HG03439 (cell line): ENCODE results near the gene VAT1L.

ENCODE experiments used
- ATAC-seq: cut with Tn5 transposase; IDR thresholded peaks from one replicate; pipeline ENCODE4 v1.9.1; 2021; ENCODE audit warnings: mild to moderate bottlenecking, moderate library complexity; ENCODE audit not compliant: unreplicated experiment

Gene VAT1L

GRCh38 chr16:77905374-77905920, 117.1 kb downstream of the VAT1L start:
- ATAC-seq: no peak

GRCh38 chr16:77910021-77910420, 121.7 kb downstream of the VAT1L start:
- no peak for ATAC-seq

DNA sequence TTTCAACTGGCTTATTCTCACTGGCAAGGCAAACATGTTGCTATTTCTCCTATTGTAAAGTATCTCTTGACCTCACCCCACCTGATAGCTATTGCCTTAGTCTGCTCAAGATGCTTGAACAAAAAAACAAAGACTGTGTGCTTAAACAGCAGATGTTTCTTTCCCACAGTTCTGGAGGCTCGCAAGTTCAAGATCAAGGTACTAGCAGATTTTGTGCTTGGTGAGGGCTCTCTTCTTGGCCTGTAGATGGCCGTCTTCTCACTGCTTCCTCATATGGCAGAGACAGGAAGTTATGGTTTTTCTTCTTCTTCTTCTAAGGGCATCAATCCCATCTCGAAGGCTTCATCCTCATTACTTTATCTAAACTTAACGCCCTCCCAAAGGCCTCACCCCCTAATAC, 124.3 kb downstream of the VAT1L start:
- no peak for ATAC-seq

DNA sequence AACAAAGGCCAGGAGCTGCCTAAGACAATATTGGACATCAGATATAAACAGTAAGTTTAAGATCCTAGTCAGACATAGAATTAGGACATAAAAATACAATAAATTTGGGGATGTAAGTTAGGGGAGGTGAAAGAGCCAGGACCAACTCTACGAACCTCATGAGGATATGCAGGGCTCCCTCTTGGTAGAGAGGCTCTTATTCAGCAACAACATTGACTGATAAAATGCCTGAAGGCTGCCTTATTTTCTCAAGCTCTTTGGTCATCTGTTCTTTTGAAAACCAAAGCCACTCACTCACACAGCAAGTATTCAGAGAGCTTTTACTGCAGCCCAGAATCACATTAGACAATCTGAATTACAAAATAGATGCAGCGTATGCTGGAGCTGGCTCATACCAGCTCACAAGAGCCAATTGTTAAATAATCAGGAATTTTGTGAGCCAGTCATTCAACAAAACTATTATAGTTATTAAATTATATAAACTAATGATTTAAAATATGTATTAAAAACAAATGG, 125.4 kb downstream of the VAT1L start:
- ATAC-seq: no peak

GRCh38 chr16:77916111-77916510, 127.7 kb downstream of the VAT1L start:
- no peak for ATAC-seq

DNA sequence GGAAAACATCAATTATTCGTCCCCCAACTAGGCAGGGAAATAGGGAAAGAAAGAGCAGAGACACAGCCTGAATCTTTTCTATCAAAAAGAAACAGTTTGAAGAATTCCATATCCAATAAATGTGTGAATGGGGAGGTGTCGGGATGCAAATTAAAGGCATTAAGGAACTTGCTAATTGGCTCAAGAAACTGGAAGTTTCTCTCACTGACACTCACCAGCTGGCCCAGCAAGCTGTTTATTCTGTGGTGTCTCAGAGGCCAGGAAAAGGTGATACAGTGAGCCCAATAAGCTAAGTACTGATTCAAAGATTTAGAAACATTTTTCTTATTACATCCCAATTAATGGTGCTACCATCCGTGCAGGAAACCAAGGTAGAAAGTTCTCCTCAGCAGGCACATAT, 129.6 kb downstream of the VAT1L start:
- no peak for ATAC-seq

GRCh38 chr16:77918809-77919707, 130.7 kb downstream of the VAT1L start:
- no peak for ATAC-seq

- ATAC-seq: no peak
Observed at GRCh38 chr16:77919761-77920415, 131.5 kb downstream of the VAT1L start.

- no peak for ATAC-seq
Observed at GRCh38 chr16:77920984-77921383, 132.6 kb downstream of the VAT1L start.

GRCh38 chr16:77922228-77922754, 133.9 kb downstream of the VAT1L start:
- ATAC-seq: no peak

GRCh38 chr16:77925531-77925930, 137.2 kb downstream of the VAT1L start:
- no peak for ATAC-seq

GRCh38 chr16:77928096-77928495, 139.7 kb downstream of the VAT1L start:
- ATAC-seq: no peak

GRCh38 chr16:77929004-77929403, 140.6 kb downstream of the VAT1L start:
- no peak for ATAC-seq

DNA sequence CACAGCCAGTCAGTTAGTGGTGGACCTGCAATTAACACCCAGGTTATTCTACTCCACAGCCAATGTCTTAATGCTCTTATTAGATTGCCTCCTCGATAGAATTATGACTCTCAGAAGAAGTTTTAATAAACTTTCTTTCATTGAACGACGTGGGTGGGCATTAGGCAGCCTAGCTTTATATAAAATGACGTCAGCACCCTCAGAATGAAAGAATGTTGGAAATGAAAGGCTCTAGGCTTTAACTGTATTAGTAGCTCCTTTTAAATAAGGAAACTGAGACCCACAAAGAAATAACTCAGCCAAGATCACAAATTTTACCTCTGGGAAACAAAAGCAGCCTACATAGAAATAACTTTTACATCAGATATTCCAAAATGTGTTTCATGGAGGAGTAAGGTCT, 142.7 kb downstream of the VAT1L start:
- no peak for ATAC-seq

DNA sequence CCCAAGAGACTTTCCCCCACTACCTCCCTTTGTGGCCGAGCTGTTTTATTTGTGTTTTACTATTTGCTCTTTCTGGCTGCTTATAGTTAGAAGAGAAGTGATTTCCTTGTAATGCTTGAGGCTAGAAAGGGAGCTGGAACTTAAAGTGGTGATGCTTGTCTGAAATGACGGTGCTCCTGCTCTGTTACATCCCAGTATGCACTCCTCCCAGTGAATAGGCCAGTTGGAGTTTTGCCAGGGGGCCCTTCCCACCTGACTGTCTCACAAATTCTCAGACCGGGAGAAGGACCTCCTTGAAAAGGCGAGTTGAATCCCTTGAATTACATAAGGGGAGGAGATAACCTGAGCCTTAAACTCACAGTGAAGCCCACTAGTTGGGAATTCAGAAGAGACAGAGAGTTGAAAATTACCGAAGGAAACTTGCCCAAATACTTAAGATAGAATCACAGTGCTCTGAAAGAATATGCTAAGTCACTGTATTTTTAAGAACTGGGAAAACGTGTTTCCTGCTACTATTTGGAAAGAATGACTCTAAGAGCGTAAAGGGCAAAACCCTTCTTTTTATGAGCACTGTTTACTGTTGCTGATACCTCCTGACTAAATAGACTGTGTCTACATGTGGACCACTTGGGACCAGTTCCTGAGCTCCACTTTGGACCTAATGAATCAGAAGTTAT, 149.2 kb downstream of the VAT1L start:
- no peak for ATAC-seq

GRCh38 chr16:77938913-77939312, 150.5 kb downstream of the VAT1L start:
- ATAC-seq: no peak

DNA sequence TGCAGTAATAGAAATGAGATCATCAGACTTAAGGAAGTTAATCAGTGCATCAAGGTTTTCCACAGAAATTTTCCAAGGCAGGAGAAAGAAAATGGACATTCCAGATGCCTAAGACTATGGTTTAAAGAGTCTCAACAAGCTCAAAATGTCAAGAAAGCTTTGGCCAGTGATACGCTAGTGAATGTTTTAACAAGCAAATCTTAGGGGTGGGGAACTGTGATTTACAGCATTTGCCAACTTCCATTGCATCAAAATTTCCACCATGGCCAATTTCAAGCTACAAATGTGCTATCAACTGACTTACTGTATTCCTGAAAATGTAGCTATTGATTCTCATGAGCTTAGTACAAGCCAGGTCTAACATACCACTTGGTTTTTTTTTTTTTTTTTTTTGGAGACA, 151.6 kb downstream of the VAT1L start:
- no peak for ATAC-seq

GRCh38 chr16:77943801-77944200, 155.4 kb downstream of the VAT1L start:
- no peak for ATAC-seq

DNA sequence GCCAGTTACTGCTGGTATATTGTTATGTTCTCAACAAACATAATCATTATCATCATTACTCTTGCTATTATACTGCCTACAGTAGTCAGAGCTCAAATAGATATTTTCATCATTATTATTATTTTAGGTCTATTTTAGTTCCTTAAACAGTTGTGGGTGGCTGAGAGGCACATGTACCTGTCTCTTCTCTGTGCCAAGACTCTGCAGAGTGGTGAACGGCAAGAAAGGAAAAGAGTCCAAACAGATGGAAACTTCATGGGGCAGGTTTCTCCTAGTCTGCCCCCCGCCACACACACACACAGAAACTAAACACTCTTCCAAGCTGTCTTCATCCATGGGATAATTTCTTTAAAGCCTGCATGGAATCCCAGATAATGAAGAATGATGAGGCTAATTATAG, 156.3 kb downstream of the VAT1L start:
- ATAC-seq: no peak

- no peak for ATAC-seq
Observed at GRCh38 chr16:77945126-77945525, 156.8 kb downstream of the VAT1L start.

DNA sequence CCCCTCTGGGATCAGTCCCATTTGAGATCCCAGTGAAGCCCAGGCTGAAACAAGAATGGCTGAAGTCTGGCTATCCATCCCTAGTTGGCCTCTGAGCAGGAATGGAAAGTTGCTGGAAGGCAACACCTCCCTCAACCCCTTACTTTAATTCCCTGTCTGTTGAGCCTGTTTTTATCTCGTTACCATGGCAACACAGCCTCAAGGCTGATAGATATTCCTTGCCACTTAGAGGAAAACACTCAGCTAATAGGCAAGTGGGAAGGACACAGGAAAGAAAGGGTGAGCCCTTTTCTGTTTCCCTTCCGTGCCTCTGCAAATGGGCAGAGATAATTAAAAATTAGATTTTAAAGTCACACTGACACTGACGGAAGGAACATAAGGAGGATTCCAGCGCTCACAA, 158.5 kb downstream of the VAT1L start:
- ATAC-seq: no peak
